Brain microvascular endothelial cell (primary cell): Measurements from ENCODE around the gene MEI1.

Source experiments
- DNase-seq: peaks from one replicate; pipeline ENCODE4 v3.0.0-alpha.2; 2020
- H3K27ac ChIP-seq: fragments of 250-450 bp; sonication (Bioruptor Pico); 2 replicates; pipeline ENCODE4 v1.5.1; 2020; ENCODE audit warnings: mild to moderate bottlenecking, moderate library complexity
- H3K27me3 ChIP-seq: fragments of 250-450 bp; sonication (Bioruptor Pico); replicated peaks from 2 replicates; pipeline ENCODE4 v1.5.1; 2020; ENCODE audit warnings: mild to moderate bottlenecking
- H3K36me3 ChIP-seq: fragments of 250-450 bp; sonication (Bioruptor Pico); replicated peaks from 2 replicates; pipeline ENCODE4 v1.5.1; 2020; ENCODE audit warnings: mild to moderate bottlenecking
- H3K4me3 ChIP-seq: 2 replicates; pipeline ENCODE4 v1.5.1; 2011; ENCODE audit warnings: low read depth, mild to moderate bottlenecking, control low read depth, low read length, moderate library complexity
- CTCF ChIP-seq: IDR thresholded peaks from 2 replicates; pipeline ENCODE4 v1.5.1; 2011; ENCODE audit warnings: low read depth, mild to moderate bottlenecking, moderate library complexity, low read length, control low read depth, inconsistent platforms; ENCODE audit errors: missing control alignments
- in situ Hi-C: cut with HindIII; loops from 2 replicates; pipeline ENCODE4 v1.10.0; 2017; ENCODE audit warnings: low sequenced_read_pairs, low pct_ligation_motif_present

The MEI1 gene

GRCh38 chr22:41697126-41697775, 2.1 kb upstream of the MEI1 start:
- Histone ChIP-seq H3K36me3 (no peaks in the 10 kb centered on the region), H3K4me3 (peak overlapping the region; percentile 20), H3K27ac (no peak overlapping the region), H3K27me3 (no peaks in the 10 kb centered on the region)
- DNase-seq: peak; percentile 87
- TF ChIP-seq CTCF: peak; percentile 98
- in situ Hi-C loops: no loop called here

GRCh38 chr22:41700108-41700364, 733 bp downstream of the MEI1 start:
- H3K4me3 ChIP-seq: no peak overlapping the region
- in situ Hi-C loops: no loop called here
- no peaks in the 10 kb centered on the region for H3K27me3 ChIP-seq
- TF ChIP-seq CTCF: no peak
- H3K27ac ChIP-seq: no peak overlapping the region
- DNase-seq: no peak
- H3K36me3 ChIP-seq: no peaks in the 10 kb centered on the region

GRCh38 chr22:41702763-41703162, 3.5 kb downstream of the MEI1 start:
- Histone ChIP-seq H3K27me3 (no peaks in the 10 kb centered on the region), H3K4me3 (no peak overlapping the region), H3K27ac (no peak overlapping the region), H3K36me3 (no peaks in the 10 kb centered on the region)
- no peak for TF ChIP-seq CTCF
- no peak for DNase-seq
- in situ Hi-C loops: no loop called here

DNA sequence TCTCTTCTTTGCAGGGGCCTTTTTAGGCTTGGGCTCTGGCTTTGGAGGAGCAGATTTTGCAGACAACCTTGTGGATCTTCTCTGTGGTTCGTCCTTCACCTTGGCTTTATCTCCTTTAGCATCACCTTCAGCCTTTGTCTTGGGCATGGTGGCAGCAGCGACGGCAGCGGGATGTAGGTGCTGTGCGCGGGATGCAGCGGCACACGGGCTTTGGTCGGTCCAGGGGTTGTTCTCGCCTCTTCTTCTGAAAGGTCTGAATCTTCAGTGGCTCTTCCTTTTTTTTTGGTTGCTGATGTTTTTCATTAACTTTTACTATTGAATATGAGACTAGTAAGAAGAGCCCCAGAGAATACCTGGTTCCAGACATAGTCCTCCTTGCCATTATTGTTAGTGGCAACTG, 10.0 kb downstream of the MEI1 start:
- no peak for DNase-seq
- Histone ChIP-seq H3K27ac (no peak overlapping the region), H3K36me3 (no peaks in the 10 kb centered on the region), H3K27me3 (no peaks in the 10 kb centered on the region), H3K4me3 (no peak overlapping the region)
- no peak for TF ChIP-seq CTCF
- in situ Hi-C loops: no loop called here

- in situ Hi-C loops: no loop called here
Measured at GRCh38 chr22:41713004-41713403, 13.7 kb downstream of the MEI1 start.

More at GRCh38 chr22:41713004-41713403, 13.7 kb downstream of the MEI1 start:
- no peak for TF ChIP-seq CTCF
- no peak overlapping the region for H3K4me3 ChIP-seq
- no peak overlapping the region for H3K27ac ChIP-seq
- no peaks in the 10 kb centered on the region for H3K27me3 ChIP-seq
- H3K36me3 ChIP-seq: no peaks in the 10 kb centered on the region
- DNase-seq: no peak
